B cell (primary cell): ENCODE measurements around the gene UBE2J1. TPM values are rescaled to one million over a fixed set of nuclear protein-coding genes. Genes with fewer than 3 reads are reported as not detected.

Experiments
- ATAC-seq: fragments of 200-7000 bp; cut with Tn5 transposase; one replicate; pipeline ENCODE4 v1.10.0; 2021; ENCODE audit warnings: low read depth, mild to moderate bottlenecking, moderate number of reproducible peaks, moderate library complexity
- CTCF ChIA-PET: fragments of 350-600 bp; sonication (Branson Sonifier 250); formaldehyde crosslinking; loops from one replicate; lab custom pipeline; 2021; ENCODE audit warnings: antibody characterized with exemption, inconsistent platforms; lab: Charles Lee
- POLR2A ChIA-PET: fragments of 350-600 bp; sonication (Branson Sonifier 250); formaldehyde crosslinking; loops from one replicate; lab custom pipeline; 2021; ENCODE audit warnings: antibody characterized with exemption; lab: Charles Lee
- DNase-seq: peaks from one replicate; pipeline ENCODE4 v3.0.0; 2013
- H2AFZ ChIP-seq: 2 replicates; pipeline ENCODE4 v1.6.1; 2012; ENCODE audit warnings: mild to moderate bottlenecking, low read depth, low read length; ENCODE audit not compliant: insufficient read depth, poor library complexity, severe bottlenecking
- H3K27ac ChIP-seq, 2 donors: 1 replicate in 1 of 2; 2 replicates in 1 of 2; pipeline ENCODE4 v1.5.1; 2012 to 2013; ENCODE audit warnings: low read length in 2 of 2, mild to moderate bottlenecking in 2 of 2, moderate library complexity in 1 of 2
- H3K27me3 ChIP-seq, 4 experiments: fragments of 200-600 bp in 1 of 4; sonication (generic) in 1 of 4; replicated peaks in 1 of 4; 1 replicate in 2 of 4; 2 replicates in 2 of 4; pipeline versions ENCODE4 v1.6.1 to v1.7.0; 2013 to 2016; ENCODE audit warnings: low read length in 3 of 4, mild to moderate bottlenecking in 2 of 4, mixed read lengths in 1 of 4, moderate library complexity in 1 of 4; ENCODE audit not compliant: insufficient read depth in 4 of 4, control insufficient read depth in 3 of 4; ENCODE audit errors: control extremely low read depth in 1 of 4
- H3K36me3 ChIP-seq, 2 experiments: replicated peaks in 1 of 2; 1 replicate in 1 of 2; 2 replicates in 1 of 2; pipeline versions ENCODE4 v1.6.1 to v1.7.1; 2013; ENCODE audit warnings: low read length in 1 of 2; ENCODE audit not compliant: insufficient read depth in 2 of 2, control insufficient read depth in 1 of 2; ENCODE audit errors: control extremely low read depth in 1 of 2, extremely low read depth in 1 of 2
- H3K4me1 ChIP-seq, 2 donors: fragments of 200-600 bp in 1 of 2; sonication (generic) in 1 of 2; 1 replicate in 1 of 2; 2 replicates in 1 of 2; pipeline versions ENCODE4 v1.5.1 to v1.6.1; 2013 to 2017; ENCODE audit warnings: low read length in 2 of 2; ENCODE audit not compliant: control insufficient read depth in 2 of 2, insufficient read depth in 2 of 2
- H3K4me2 ChIP-seq: replicated peaks from 2 replicates; pipeline ENCODE3; 2012; ENCODE audit warnings: mild to moderate bottlenecking, low read depth, low read length; ENCODE audit not compliant: poor library complexity, severe bottlenecking
- H3K4me3 ChIP-seq, 5 experiments: fragments of 200-600 bp in 1 of 5; sonication (generic) in 1 of 5; 1 replicate in 3 of 5; 2 replicates in 2 of 5; pipeline versions ENCODE4 v1.5.1 to v1.7.0; 2011 to 2016; ENCODE audit warnings: low read length in 4 of 5, mild to moderate bottlenecking in 4 of 5, low read depth in 2 of 5, control low read depth in 1 of 5, moderate library complexity in 1 of 5; ENCODE audit not compliant: insufficient read depth in 1 of 5; ENCODE audit errors: control extremely low read depth in 1 of 5, extremely low read depth in 1 of 5
- H3K79me2 ChIP-seq: fragments of 200-600 bp; sonication (generic); one replicate; pipeline ENCODE4 v1.6.0; 2016; ENCODE audit warnings: low read length; ENCODE audit not compliant: control insufficient read depth, insufficient read depth
- H3K9ac ChIP-seq: fragments of 200-600 bp; sonication (generic); 2 replicates; pipeline ENCODE4 v1.6.1; 2017; ENCODE audit warnings: mild to moderate bottlenecking, low read length, moderate library complexity
- H3K9me3 ChIP-seq, 3 donors: one replicate each; pipeline versions ENCODE4 v1.6.1 to v1.7.1; 2013; ENCODE audit warnings: low read length in 2 of 3; ENCODE audit not compliant: control insufficient read depth in 2 of 3, insufficient read depth in 1 of 3; ENCODE audit errors: control extremely low read depth in 1 of 3
- H4K20me1 ChIP-seq: 2 replicates; pipeline ENCODE4 v1.6.0; 2012; ENCODE audit warnings: mild to moderate bottlenecking, low read length; ENCODE audit not compliant: insufficient read depth, control insufficient read depth, poor library complexity, severe bottlenecking
- H3K27ac Mint-ChIP-seq: one replicate; pipeline ENCODE4 v1.8.0; 2021; ENCODE audit warnings: mixed read lengths
- H3K27me3 Mint-ChIP-seq: one replicate; pipeline ENCODE4 v1.8.0; 2021; ENCODE audit warnings: mixed read lengths
- H3K4me1 Mint-ChIP-seq: one replicate; pipeline ENCODE4 v1.8.0; 2021; ENCODE audit warnings: mixed read lengths
- H3K4me3 Mint-ChIP-seq: one replicate; pipeline ENCODE4 v1.8.0; 2021; ENCODE audit warnings: mixed read lengths
- H3K9me3 Mint-ChIP-seq: one replicate; pipeline ENCODE4 v1.8.0; 2022; ENCODE audit warnings: mixed read lengths; ENCODE audit not compliant: insufficient read depth
- EZH2 ChIP-seq: IDR thresholded peaks from 2 replicates; pipeline ENCODE4 v1.6.1; 2012; ENCODE audit warnings: borderline replicate concordance, low read depth, mild to moderate bottlenecking, moderate library complexity, low read length; ENCODE audit not compliant: insufficient read depth, poor library complexity, severe bottlenecking
- WGBS: methylation state at CpG from one replicate; pipeline ENCODE4 v1.1.5; 2013; ENCODE audit warnings: missing lambda C conversion rate; ENCODE audit not compliant: insufficient coverage; 5-methylcytosine and 5-hydroxymethylcytosine counted together
- intact Hi-C: fragments of 100-400 bp; cut with micrococcal nuclease; formaldehyde crosslinking; loops from one replicate; pipeline ENCODE4 v1.10.0; 2022
- polyA plus RNA-seq: library from polyadenylated mRNA; depleted of rRNA; stranded (reverse); fragments of >200 nt; gene quantifications from 2 replicates; pipeline ENCODE4 v1.2.3, GENCODE V29; 2012
- total RNA-seq, 2 donors: library from RNA; stranded (reverse); fragments of 120-200 nt in 1 of 2; gene quantifications; 1 replicate in 1 of 2; 2 replicates in 1 of 2; pipeline versions ENCODE4 v1.2.3 to v1.2.4, GENCODE V29; 2013 to 2022
- TF ChIP-seq, protein P1 (sequence below): fragments of 200-600 bp; IDR thresholded peaks from one replicate; pipeline ENCODE4 v1.8.0; 2022; ENCODE audit warnings: antibody characterized with exemption, mild to moderate bottlenecking

UBE2J1 gene
- total and polyA plus RNA-seq, 2 donors (not counting 1 experiment from before 2014, with no cell fraction given), result 31.1 to 55.6 TPM

GRCh38 chr6:89286516-89286915 is 66.0 kb downstream of the UBE2J1 start:
- Histone ChIP-seq H3K36me3 (no peaks in the 10 kb centered on the region), H4K20me1 (no peaks in the 10 kb centered on the region), H2AFZ (no peak overlapping the region), H3K9ac (no peak overlapping the region), H3K79me2 (no peaks in the 10 kb centered on the region), H3K27me3 (no peaks in the 10 kb centered on the region), H3K4me1 (no peaks in the 10 kb centered on the region), H3K9me3 (peaks cover 0 to 20% (median 0%) of the 10 kb centered on the region in 3 donors), H3K27ac (no peak overlapping the region), H3K4me2 (no peak overlapping the region), H3K4me3 (no peak overlapping the region)
- no peaks in the 10 kb centered on the region for H3K9me3 Mint-ChIP-seq
- ATAC-seq, result no peak
- no peaks in the 10 kb centered on the region for H3K27me3 Mint-ChIP-seq
- H3K27ac Mint-ChIP-seq, result no peak overlapping the region
- H3K4me1 Mint-ChIP-seq, result peaks cover 4% of the 10 kb centered on the region
- intact Hi-C loops, result no loop called here
- ChIA-PET POLR2A (no interaction called here), CTCF (interaction anchor here (1.2 kb wide), 1 partner anchor 80 kb away, joined by 3 read pairs; no protein-coding TSS in a partner anchor)
- 90% methylated on average over 6 of the region's 6 CpGs for WGBS
- DNase-seq, result no peak
- H3K4me3 Mint-ChIP-seq, result no peak overlapping the region
- no peak for TF ChIP-seq EZH2
- TF ChIP-seq, protein P1, sequence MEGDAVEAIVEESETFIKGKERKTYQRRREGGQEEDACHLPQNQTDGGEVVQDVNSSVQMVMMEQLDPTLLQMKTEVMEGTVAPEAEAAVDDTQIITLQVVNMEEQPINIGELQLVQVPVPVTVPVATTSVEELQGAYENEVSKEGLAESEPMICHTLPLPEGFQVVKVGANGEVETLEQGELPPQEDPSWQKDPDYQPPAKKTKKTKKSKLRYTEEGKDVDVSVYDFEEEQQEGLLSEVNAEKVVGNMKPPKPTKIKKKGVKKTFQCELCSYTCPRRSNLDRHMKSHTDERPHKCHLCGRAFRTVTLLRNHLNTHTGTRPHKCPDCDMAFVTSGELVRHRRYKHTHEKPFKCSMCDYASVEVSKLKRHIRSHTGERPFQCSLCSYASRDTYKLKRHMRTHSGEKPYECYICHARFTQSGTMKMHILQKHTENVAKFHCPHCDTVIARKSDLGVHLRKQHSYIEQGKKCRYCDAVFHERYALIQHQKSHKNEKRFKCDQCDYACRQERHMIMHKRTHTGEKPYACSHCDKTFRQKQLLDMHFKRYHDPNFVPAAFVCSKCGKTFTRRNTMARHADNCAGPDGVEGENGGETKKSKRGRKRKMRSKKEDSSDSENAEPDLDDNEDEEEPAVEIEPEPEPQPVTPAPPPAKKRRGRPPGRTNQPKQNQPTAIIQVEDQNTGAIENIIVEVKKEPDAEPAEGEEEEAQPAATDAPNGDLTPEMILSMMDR, result no peak

DNA sequence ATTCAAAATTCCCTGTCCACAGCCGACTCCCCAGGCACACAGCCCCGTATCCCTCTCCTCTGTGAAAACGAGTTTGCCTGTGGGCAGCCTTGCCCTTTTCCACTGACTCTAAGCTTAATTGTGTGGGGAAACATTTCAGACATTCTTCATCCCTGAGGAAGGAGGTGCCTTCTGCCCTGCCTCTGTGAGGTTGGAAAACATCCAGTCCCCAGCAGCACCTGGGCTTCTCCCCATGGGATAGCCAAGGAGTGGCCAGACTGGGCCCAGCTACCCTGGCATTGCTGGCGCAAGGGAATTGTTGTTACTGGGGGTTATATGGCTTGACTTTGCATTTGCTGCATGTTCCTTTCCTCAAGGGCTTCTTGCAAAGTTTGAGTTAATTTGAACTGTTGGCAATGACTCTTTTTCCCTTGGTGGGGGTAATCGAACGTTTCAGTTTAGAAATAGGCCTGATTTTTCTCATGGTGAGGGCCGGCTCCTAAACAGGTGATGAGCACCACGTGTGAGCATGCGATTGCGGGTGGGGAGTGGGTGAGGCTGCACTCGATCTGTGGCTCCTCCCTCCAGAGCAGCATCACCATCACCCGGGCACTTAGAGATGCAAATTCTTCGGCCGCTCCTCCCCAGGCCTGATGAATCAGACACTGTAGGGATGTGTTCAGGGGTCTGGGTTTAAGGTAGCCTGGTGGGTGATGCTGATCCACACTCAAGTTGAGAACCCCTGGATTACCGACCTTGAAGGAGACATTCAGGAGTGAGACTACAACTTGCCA is 67.4 kb downstream of the UBE2J1 start:
- Histone ChIP-seq H3K27ac (no peak overlapping the region), H3K9ac (no peak overlapping the region), H3K9me3 (peaks cover 0 to 14% (median 0%) of the 10 kb centered on the region in 3 donors), H4K20me1 (no peaks in the 10 kb centered on the region), H3K4me2 (no peak overlapping the region), H3K4me1 (no peaks in the 10 kb centered on the region), H2AFZ (no peak overlapping the region), H3K4me3 (no peak overlapping the region), H3K36me3 (no peaks in the 10 kb centered on the region), H3K27me3 (no peaks in the 10 kb centered on the region), H3K79me2 (no peaks in the 10 kb centered on the region)
- intact Hi-C loops, result no loop called here
- no peaks in the 10 kb centered on the region for H3K9me3 Mint-ChIP-seq
- no peak overlapping the region for H3K4me3 Mint-ChIP-seq
- POLR2A ChIA-PET, result no interaction called here
- ATAC-seq, result no peak
- no peak overlapping the region for H3K27ac Mint-ChIP-seq
- no peak for DNase-seq
- no peaks in the 10 kb centered on the region for H3K27me3 Mint-ChIP-seq
- TF ChIP-seq EZH2, result no peak
- TF ChIP-seq, protein P1, result no peak
- CTCF ChIA-PET, result no interaction called here
- H3K4me1 Mint-ChIP-seq, result peaks cover 4% of the 10 kb centered on the region
- 96% methylated on average over 12 of the region's 15 CpGs for WGBS
